SU-DHL-6 (cell line): ENCODE results near the gene SLC22A3.

Source experiments
- EZH2phosphoT487 ChIP-seq: fragments of 200-600 bp; sonication (generic), shearing (Covaris generic); conservative IDR thresholded peaks from 2 replicates; pipeline ENCODE4 v1.6.1; 2018; ENCODE audit warnings: mild to moderate bottlenecking, antibody characterized with exemption, low read length, moderate library complexity, mixed read lengths
- TF ChIP-seq, protein P1 (sequence below): fragments of 200-600 bp; sonication (generic); IDR thresholded peaks from one replicate; pipeline ENCODE4 v1.5.1; 2017; ENCODE audit warnings: antibody characterized with exemption, mild to moderate bottlenecking, low read length, moderate library complexity; ENCODE audit not compliant: insufficient read depth, poor library complexity, severe bottlenecking

DNA sequence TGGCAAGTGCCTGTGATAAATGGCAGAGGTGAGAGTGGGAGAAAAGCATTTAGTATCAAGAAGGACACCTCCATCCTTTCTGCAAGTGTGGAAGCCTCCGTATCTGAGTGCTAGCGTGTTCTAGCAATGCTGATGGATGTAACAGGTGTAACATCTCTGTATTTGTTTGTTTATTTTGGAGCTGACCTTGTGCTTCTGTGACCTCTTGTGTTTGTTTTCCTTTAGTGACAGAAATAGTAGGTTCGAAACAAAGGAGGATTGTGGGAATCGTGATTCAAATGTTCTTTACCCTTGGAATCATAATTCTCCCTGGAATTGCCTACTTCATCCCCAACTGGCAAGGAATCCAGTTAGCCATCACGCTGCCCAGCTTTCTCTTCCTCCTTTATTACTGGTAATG lies 60.4 kb downstream of the SLC22A3 start:
- TF ChIP-seq, protein P1, sequence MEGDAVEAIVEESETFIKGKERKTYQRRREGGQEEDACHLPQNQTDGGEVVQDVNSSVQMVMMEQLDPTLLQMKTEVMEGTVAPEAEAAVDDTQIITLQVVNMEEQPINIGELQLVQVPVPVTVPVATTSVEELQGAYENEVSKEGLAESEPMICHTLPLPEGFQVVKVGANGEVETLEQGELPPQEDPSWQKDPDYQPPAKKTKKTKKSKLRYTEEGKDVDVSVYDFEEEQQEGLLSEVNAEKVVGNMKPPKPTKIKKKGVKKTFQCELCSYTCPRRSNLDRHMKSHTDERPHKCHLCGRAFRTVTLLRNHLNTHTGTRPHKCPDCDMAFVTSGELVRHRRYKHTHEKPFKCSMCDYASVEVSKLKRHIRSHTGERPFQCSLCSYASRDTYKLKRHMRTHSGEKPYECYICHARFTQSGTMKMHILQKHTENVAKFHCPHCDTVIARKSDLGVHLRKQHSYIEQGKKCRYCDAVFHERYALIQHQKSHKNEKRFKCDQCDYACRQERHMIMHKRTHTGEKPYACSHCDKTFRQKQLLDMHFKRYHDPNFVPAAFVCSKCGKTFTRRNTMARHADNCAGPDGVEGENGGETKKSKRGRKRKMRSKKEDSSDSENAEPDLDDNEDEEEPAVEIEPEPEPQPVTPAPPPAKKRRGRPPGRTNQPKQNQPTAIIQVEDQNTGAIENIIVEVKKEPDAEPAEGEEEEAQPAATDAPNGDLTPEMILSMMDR, result no peak
- no peak for TF ChIP-seq EZH2phosphoT487
